ENCODE data around the gene SHFL. TPM values are rescaled to one million over a fixed set of nuclear protein-coding genes. Genes with fewer than 3 reads are reported as not detected.

The SHFL gene
- total RNA-seq, 2 donors from 2014 or later: 18.3 to 27.9 TPM

- no peak for DNase-seq
- ATAC-seq: no peak
- intact Hi-C loops (cut with DNase I, micrococcal nuclease): no loop called here
Measured at GRCh38 chr19:10116866-10117616, 30.9 kb downstream of the SHFL start.

GRCh38 chr19:10118960-10119359 lies 32.8 kb downstream of the SHFL start:
- DNase-seq (no peak), ATAC-seq (no peak)
- intact Hi-C loops (cut with DNase I, micrococcal nuclease): no loop called here

- DNase-seq (no peak), ATAC-seq (no peak)
- intact Hi-C loops (cut with DNase I, micrococcal nuclease): no loop called here
Measured at GRCh38 chr19:10120538-10121189, 34.5 kb downstream of the SHFL start.

- DNase-seq (no peak), ATAC-seq (no peak)
- intact Hi-C loops (cut with DNase I, micrococcal nuclease): no loop called here
Measured at GRCh38 chr19:10122045-10122444, 35.9 kb downstream of the SHFL start.

GRCh38 chr19:10124429-10124828 lies 38.3 kb downstream of the SHFL start:
- DNase-seq: no peak
- no peak for ATAC-seq
- intact Hi-C loops (cut with DNase I, micrococcal nuclease): no loop called here

- no peak for DNase-seq
- no peak for ATAC-seq
- intact Hi-C loops (cut with DNase I, micrococcal nuclease): no loop called here
Measured at GRCh38 chr19:10126213-10126639, 40.1 kb downstream of the SHFL start.

GRCh38 chr19:10132905-10133304 lies 46.8 kb downstream of the SHFL start:
- ATAC-seq (no peak), DNase-seq (no peak)

GRCh38 chr19:10133596-10133995 lies 47.5 kb downstream of the SHFL start:
- no peak for ATAC-seq
- no peak for DNase-seq
- intact Hi-C loops (cut with DNase I, micrococcal nuclease): no loop called here

More at GRCh38 chr19:10132905-10133304, 46.8 kb downstream of the SHFL start:
- intact Hi-C loops (cut with DNase I, micrococcal nuclease): no loop called here

GRCh38 chr19:10134040-10134439 lies 47.9 kb downstream of the SHFL start:
- DNase-seq (no peak), ATAC-seq (no peak)
- intact Hi-C loops (cut with DNase I, micrococcal nuclease): no loop called here

- no peak for DNase-seq
- no peak for ATAC-seq
- intact Hi-C loops (cut with DNase I, micrococcal nuclease): no loop called here
Measured at GRCh38 chr19:10135551-10136334, 49.6 kb downstream of the SHFL start.

GRCh38 chr19:10136936-10137335 lies 50.8 kb downstream of the SHFL start:
- intact Hi-C loops (cut with DNase I, micrococcal nuclease): no loop called here
- ATAC-seq (no peak), DNase-seq (no peak)

GRCh38 chr19:10137751-10138682 lies 51.9 kb downstream of the SHFL start:
- intact Hi-C loops (cut with DNase I, micrococcal nuclease): no loop called here
- no peak for ATAC-seq
- no peak for DNase-seq

- intact Hi-C loops (cut with DNase I, micrococcal nuclease): no loop called here
- ATAC-seq (no peak), DNase-seq (no peak)
Measured at GRCh38 chr19:10138879-10139795, 53.0 kb downstream of the SHFL start.

- ATAC-seq (no peak), DNase-seq (no peak)
- intact Hi-C loops (cut with DNase I, micrococcal nuclease): no loop called here
Measured at GRCh38 chr19:10139952-10140351, 53.8 kb downstream of the SHFL start.

- intact Hi-C loops (cut with DNase I, micrococcal nuclease): no loop called here
- DNase-seq: no peak
- no peak for ATAC-seq
Measured at GRCh38 chr19:10141479-10141878, 55.4 kb downstream of the SHFL start.

GRCh38 chr19:10141973-10142372 lies 55.9 kb downstream of the SHFL start:
- no peak for ATAC-seq
- intact Hi-C loops (cut with DNase I, micrococcal nuclease): no loop called here
- no peak for DNase-seq
